Muscle of arm (tissue), 12 donors: Measurements from ENCODE around the gene HELZ2. TPM values are rescaled to one million over a fixed set of nuclear protein-coding genes. Genes with fewer than 3 reads are reported as not detected.
"Not testable (repeated sequence)": the region's sequence is repeated elsewhere in the genome, so short reads cannot be mapped to it uniquely, and the experiment has no call there.

Source experiments
- DNase-seq: peaks from one replicate; pipeline ENCODE4 v3.0.0-alpha.2; 2013
- polyA plus RNA-seq, 12 donors: library from polyadenylated mRNA; unstranded; fragments of 120-200 nt; gene quantifications; one replicate each; pipeline ENCODE4 v1.2.1, GENCODE V29; 2013; ENCODE audit not compliant: insufficient read length in 12 of 12

Gene HELZ2
- polyA plus RNA-seq, 12 donors = 4.3 to 18.8 (median 6.4) TPM; not detected in 1

GRCh38 chr20:63565699-63566335 is 8.2 kb downstream of the HELZ2 start:
- DNase-seq = no peak

GRCh38 chr20:63565021-63565698 is 8.9 kb downstream of the HELZ2 start:
- DNase-seq = no peak

GRCh38 chr20:63564036-63564810 is 9.8 kb downstream of the HELZ2 start:
- no peak for DNase-seq

GRCh38 chr20:63563225-63563935 is 10.7 kb downstream of the HELZ2 start:
- no peak for DNase-seq

- DNase-seq = no peak
Observed at GRCh38 chr20:63562461-63563224, 11.4 kb downstream of the HELZ2 start.

- DNase-seq = no peak
Observed at GRCh38 chr20:63561624-63562396, 12.2 kb downstream of the HELZ2 start.

GRCh38 chr20:63560856-63561609 is 13.0 kb downstream of the HELZ2 start:
- no peak for DNase-seq

- no peak for DNase-seq
Observed at GRCh38 chr20:63560333-63560805, 13.7 kb downstream of the HELZ2 start.

GRCh38 chr20:63559485-63560332 is 14.3 kb downstream of the HELZ2 start:
- DNase-seq = not testable (repeated sequence)

GRCh38 chr20:63558804-63559484 is 15.1 kb downstream of the HELZ2 start:
- DNase-seq = no peak

- DNase-seq = no peak
Observed at GRCh38 chr20:63557481-63557891, 16.6 kb downstream of the HELZ2 start.

GRCh38 chr20:63556873-63557478 is 17.1 kb downstream of the HELZ2 start:
- no peak for DNase-seq

- no peak for DNase-seq
Observed at GRCh38 chr20:63555661-63556381, 18.2 kb downstream of the HELZ2 start.

- DNase-seq = no peak
Observed at GRCh38 chr20:63554361-63555278, 19.4 kb downstream of the HELZ2 start.

- no peak for DNase-seq
Observed at GRCh38 chr20:63553933-63554290, 20.1 kb downstream of the HELZ2 start, which contains the start of gene FNDC11. Gene FNDC11 (plus strand): TSS chr20:63554159. CDS start chr20:63555664, 1,505 bp downstream.
